GM19239 (cell line): ENCODE data around the gene NECAP2.
"Not testable (repeated sequence)": the region's sequence is repeated elsewhere in the genome, so short reads cannot be mapped to it uniquely, and the experiment has no call there.

Experiments
- DNase-seq: peaks from one replicate; pipeline ENCODE4 v3.0.0; 2011; ENCODE audit warnings: low spot score; ENCODE audit not compliant: insufficient read length
- FAIRE-seq: peaks from 2 replicates; lab custom pipeline; 2011; peaks lifted over from hg19 to GRCh38; lab: Jason Lieb, UNC

The NECAP2 gene

GRCh38 chr1:16489195-16489880 is 48.8 kb downstream of the NECAP2 start:
- not testable (repeated sequence) for FAIRE-seq

GRCh38 chr1:16491056-16491675 is 50.6 kb downstream of the NECAP2 start:
- no peak for DNase-seq
- FAIRE-seq, result no peak

More at GRCh38 chr1:16489195-16489880, 48.8 kb downstream of the NECAP2 start:
- DNase-seq, result not testable (repeated sequence)

GRCh38 chr1:16492937-16493336 is 52.4 kb downstream of the NECAP2 start:
- DNase-seq, FAIRE-seq: not testable (repeated sequence)

GRCh38 chr1:16493731-16494130 is 53.2 kb downstream of the NECAP2 start:
- not testable (repeated sequence) for FAIRE-seq, DNase-seq

- FAIRE-seq, DNase-seq: not testable (repeated sequence)
Measured at GRCh38 chr1:16497474-16497904, 57.0 kb downstream of the NECAP2 start.

- DNase-seq, FAIRE-seq: not testable (repeated sequence)
Measured at GRCh38 chr1:16498047-16498446, 57.5 kb downstream of the NECAP2 start.

- FAIRE-seq (peak; percentile 66), DNase-seq (peak; percentile 92)
Measured at GRCh38 chr1:16498573-16499413, 58.3 kb downstream of the NECAP2 start.

- not testable (repeated sequence) for DNase-seq
- FAIRE-seq, result peak; percentile 75
Measured at GRCh38 chr1:16500466-16500865, 59.9 kb downstream of the NECAP2 start.

- DNase-seq, FAIRE-seq: not testable (repeated sequence)
Measured at GRCh38 chr1:16500975-16501374, 60.5 kb downstream of the NECAP2 start.

- not testable (repeated sequence) for FAIRE-seq, DNase-seq
Measured at GRCh38 chr1:16501446-16501845, 60.9 kb downstream of the NECAP2 start.

GRCh38 chr1:16503494-16503893 is 63.0 kb downstream of the NECAP2 start:
- FAIRE-seq, result no peak
- no peak for DNase-seq

- FAIRE-seq, DNase-seq: not testable (repeated sequence)
Measured at GRCh38 chr1:16505870-16506269, 65.3 kb downstream of the NECAP2 start.

- not testable (repeated sequence) for FAIRE-seq, DNase-seq
Measured at GRCh38 chr1:16506364-16507136, 66.0 kb downstream of the NECAP2 start.

GRCh38 chr1:16508861-16509445 is 68.4 kb downstream of the NECAP2 start:
- FAIRE-seq, DNase-seq: not testable (repeated sequence)
